Kidney tubule cell (primary cell): ENCODE measurements around the gene PRRC2C.
"Not testable (repeated sequence)": the region's sequence is repeated elsewhere in the genome, so short reads cannot be mapped to it uniquely, and the experiment has no call there.

ENCODE experiments used
- DNase-seq: peaks from one replicate; pipeline ENCODE4 v3.0.0-alpha.2; 2018; ENCODE audit warnings: low spot score

Gene PRRC2C

GRCh38 chr1:171583591-171584201, 98.4 kb downstream of the PRRC2C start:
- no peak for DNase-seq

DNA sequence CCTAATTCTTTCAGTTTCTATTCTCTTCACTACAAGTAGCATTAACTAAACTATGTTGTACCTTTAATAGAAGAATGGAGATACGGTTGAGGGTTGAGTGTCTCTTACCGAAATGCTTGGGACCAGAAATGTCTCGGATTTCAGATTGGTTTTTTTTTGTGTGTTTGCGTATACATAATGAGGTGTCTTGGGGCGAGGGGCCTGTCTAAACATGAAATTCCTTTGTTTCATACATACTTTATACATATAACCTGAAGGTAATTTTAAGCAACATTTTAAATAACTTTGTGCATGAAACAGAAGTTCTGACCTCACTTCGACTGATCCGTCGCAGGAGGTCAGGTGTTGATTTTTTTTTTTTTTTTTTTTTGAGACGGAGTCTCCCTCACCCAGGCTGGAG, 100.4 kb downstream of the PRRC2C start:
- no peak for DNase-seq

DNA sequence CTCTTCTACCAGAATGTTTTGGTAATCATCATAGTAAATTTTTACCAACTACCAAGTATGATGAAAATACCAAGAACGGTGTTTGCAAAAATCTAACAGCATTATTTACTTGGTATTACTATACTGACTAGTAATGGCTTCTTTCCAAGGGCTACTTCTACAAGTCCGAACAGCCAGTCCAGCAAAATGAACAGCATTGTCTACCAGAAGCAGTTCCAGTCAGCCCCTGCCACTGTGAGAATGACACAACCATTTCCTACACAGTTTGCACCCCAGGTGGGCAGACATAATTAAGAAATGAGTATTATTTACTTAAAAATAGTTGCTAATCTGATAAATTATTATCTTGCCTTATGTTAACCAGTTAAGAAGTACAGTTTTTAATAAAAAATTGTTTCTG, 102.9 kb downstream of the PRRC2C start:
- DNase-seq = no peak

GRCh38 chr1:171590022-171590421, 104.7 kb downstream of the PRRC2C start:
- no peak for DNase-seq

GRCh38 chr1:171595324-171595723, 110.0 kb downstream of the PRRC2C start:
- DNase-seq = peak; percentile 30

- no peak for DNase-seq
Observed at GRCh38 chr1:171596119-171596518, 110.8 kb downstream of the PRRC2C start.

DNA sequence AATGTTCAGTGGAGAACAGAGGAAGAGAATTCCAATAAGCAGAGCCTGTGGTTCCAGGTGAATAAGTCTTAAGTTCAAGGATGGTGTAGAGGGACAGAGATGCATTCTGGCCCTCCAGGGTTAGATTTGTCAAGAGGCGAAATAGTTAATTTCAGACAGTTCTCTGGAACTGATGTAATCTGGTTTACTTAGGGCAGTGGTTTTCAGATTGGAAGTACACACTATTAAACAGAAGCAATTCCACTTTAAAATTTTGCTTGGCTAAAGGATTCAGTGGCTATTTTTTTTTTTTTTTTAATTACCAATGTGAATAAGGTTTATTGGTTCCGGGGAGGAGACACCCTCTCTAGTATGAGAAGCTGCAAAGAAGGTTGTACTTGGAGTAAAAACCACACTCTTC, 111.4 kb downstream of the PRRC2C start:
- DNase-seq = no peak

DNA sequence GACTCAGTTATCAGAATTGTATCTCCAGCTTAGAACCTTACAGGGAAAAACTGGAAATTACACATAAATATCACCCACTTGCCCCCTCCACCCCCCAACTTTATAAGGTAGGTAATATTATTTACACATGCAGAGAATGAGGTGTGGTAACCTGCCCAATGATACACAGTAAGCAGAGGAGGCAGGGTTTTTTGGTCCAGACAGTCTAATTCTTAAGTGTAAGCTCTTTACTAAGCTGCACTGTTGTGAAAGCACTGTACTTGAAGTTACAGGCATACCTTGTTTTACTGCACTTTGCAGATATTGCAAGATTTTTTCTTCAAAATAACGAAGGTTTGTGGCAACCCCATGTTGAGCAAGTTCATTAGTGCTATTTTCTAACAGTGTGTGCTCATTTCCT, 111.9 kb downstream of the PRRC2C start:
- no peak for DNase-seq

DNA sequence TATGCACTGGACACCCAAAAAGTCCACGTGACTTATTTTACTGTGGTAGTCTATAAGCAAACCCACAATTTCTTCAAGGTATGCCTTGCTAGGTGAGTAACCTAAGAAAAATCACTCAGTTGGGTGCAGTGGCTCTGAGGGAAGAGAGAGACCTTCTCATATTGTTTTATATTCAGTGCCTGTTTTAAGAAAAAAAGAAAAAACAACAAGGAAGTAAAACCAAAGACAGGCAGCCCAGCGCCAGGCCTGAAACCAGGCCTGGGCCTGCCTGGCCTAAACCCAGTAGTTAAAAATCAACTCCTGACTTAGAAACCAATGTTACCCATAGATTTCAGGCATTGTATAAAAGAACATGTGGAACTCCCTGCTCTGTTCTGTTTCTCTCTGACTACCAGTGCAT, 115.0 kb downstream of the PRRC2C start:
- DNase-seq = peak; percentile 80

- DNase-seq = peak; percentile 11
Observed at GRCh38 chr1:171600862-171601261, 115.5 kb downstream of the PRRC2C start.

DNA sequence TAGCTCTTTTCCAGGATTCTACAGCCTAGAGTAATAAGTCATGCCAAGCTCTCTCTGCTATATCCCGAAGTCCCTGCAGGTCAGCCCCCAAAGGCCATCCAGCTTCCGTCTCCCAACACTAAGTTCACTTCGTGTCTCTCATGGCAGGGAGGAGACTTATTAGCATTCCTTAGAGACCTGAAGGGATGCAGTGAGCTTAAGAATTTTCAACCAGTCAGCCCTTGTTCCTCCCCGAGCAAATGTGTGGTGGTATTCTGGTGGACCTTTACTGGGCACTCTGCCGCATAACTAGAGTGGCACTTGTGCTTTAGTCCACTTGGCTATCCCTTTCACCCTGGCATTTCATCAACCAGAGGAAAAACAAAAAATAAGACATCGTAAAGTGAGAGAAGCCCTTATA, 117.7 kb downstream of the PRRC2C start:
- DNase-seq = not testable (repeated sequence)

DNA sequence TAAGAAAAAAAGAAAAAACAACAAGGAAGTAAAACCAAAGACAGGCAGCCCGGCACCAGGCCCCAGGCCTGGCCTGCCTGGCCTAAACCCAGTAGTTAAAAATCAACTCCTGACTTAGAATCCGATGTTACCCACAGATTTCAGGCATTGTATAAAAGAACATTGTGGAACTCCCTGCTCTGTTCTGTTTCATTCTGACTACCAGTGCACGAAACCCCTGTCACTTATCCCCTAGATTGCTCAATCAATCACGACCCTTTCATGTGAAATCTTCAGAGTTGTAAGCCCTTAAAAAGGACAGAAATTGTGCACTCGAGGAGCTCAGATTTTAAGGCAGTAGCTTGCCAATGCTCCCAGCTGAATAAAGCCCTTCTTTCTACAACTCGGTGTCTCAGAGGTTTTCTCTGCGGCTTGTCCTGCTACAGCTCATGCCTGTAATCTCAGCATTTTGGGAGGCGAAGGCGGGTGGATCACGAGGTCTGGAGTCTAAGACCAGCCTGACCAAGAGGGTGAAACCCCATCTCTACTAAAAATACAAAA, 121.1 kb downstream of the PRRC2C start:
- peak; percentile 39 for DNase-seq

- peak; percentile 71 for DNase-seq
Observed at GRCh38 chr1:171610385-171610784, 125.1 kb downstream of the PRRC2C start.

GRCh38 chr1:171611306-171611705, 126.0 kb downstream of the PRRC2C start:
- DNase-seq = peak; percentile 23

GRCh38 chr1:171613282-171613681, 128.0 kb downstream of the PRRC2C start:
- DNase-seq = no peak

GRCh38 chr1:171615122-171615906, 130.0 kb downstream of the PRRC2C start:
- DNase-seq = not testable (repeated sequence)

GRCh38 chr1:171616586-171616985, 131.3 kb downstream of the PRRC2C start:
- DNase-seq = no peak

DNA sequence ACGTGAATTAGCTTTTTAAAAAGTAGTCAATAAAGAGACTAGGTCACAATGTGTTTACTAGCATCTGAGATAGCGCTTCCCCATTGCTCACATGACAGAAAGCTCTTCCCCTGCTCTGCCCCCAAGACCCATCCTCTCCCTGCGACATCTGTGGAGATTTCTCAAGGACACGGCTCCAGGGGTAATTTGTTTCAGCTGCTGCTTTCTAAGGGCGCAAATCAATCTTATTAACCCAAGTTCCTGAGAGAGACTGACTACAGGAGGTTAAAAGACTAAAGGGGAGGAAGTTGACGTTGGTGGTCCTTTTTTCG, 136.8 kb downstream of the PRRC2C start, which contains the start of gene MYOCOS:
Gene MYOCOS, plus strand, starts transcription at position 92 of the 311 bp plus-strand sequence. CDS start 1,641 bp downstream, outside the sequence.
- no peak for DNase-seq

DNA sequence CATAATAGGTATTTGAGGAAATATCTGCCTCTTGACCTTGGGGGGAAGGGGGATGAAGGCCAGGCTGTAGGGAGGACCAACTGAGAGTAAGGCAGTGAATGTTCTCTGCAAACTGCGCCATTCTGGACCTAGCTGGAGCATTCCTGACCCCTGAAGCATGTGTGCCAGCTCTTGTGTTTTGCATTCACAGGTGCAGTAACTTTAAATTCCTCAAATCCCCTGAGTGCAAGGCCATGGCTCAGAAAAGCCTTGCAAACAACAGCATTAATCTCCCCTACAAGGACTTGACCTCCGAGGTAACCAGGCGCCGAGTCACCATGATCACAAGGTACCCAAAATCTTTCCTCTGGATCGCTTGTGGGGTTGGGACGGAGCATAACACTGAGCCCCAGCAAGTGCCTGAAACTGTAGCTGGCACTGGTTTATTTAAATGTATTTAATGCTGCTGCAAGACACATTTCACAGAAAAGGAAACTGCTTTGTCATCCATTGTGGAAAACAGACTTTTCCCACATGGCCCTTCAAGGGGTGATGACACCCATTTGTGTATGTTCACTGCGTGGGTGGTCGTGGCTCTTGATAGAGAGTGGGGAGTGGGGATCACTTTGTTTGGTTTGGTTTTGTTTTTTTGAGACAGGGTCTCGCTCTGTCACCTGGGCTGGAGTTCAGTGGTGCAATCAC, 138.5 kb downstream of the PRRC2C start:
- no peak for DNase-seq

DNA sequence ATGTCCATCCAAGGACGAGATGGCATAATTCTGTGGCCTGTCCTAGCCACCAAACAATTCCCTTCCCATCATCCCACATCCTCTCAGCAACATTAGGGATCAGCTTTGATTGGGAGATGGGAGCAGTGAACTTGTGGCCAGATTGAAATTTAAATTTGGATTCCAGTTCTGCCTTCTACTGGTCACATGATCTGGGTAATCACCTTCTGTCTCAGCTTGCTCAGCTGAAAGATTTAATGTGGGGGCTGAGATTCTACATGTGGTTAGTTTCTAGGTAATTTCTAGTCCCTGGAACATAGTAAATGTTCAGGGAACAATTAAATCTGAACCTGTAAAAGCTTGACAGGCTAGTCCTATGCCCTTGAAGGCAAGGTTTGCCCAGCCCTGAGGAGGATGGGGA, 139.9 kb downstream of the PRRC2C start:
- no peak for DNase-seq

GRCh38 chr1:171627020-171627419, 141.7 kb downstream of the PRRC2C start:
- no peak for DNase-seq

DNA sequence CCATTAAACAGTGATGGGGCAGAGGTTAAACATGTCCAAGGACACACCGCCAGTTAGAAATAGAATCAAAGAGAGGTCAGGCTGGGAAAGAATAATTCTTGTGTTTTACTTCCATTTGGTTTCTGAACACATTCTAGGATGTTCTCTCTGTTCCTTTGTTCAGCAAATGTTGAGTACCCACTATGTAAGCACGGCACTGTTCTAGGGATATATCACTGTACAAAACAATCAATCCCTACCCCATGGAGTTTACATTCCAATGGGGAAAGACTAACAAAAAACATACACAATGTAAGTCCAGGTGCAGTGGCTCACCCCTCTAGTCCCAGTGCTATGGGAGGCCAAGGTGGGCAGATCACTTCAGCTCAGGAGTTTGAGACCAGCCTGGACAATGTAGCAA, 142.9 kb downstream of the PRRC2C start:
- no peak for DNase-seq

DNA sequence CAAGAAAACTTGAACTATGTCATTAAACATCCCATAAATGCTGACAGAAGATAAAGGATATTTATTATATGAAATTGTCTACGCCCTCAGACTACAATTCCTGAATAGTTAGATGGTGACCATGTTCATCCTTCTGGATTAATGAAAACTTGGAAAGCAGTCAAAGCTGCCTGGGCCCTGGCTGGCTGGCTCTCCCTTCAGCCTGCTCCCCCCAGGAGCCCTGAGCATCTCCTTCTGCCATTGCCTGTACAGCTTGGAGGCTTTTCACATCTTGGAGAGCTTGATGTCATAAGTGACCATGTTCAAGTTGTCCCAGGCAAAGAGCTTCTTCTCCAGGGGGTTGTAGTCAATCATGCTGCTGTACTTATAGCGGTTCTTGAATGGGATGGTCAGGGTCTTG, 150.3 kb downstream of the PRRC2C start:
- DNase-seq = no peak
